ENCODE measurements around the gene DMXL2. TPM values are rescaled to one million over a fixed set of nuclear protein-coding genes. Genes with fewer than 3 reads are reported as not detected.

DMXL2 gene
- total RNA-seq, 1 experiment from 2014 or later, result 37.3 TPM

DNA sequence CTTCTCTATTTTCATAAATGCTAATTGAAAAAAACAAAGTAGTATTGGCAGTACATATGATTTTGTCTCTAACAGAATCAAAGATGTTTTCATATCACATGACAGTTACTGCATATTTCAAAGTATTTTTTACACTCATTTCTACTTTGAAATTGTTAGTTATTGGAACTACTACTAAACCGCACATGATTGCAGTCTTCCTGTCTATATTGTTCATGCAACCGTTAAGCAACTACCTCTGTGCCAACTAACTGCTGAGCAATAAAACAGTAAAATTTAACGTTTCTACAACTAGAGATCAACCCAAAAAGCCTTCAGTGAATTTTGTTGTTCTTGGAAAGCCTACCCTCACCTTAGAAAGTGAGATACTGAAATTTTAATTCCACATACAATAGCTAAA, 64.2 kb downstream of the DMXL2 start:
- in situ Hi-C loops (cut with HindIII; ENCODE audit: low pct_unique_long_range_greater_than_20kb, low sequenced_read_pairs), result no loop called here
- CTCF ChIA-PET, result no interaction called here

DNA sequence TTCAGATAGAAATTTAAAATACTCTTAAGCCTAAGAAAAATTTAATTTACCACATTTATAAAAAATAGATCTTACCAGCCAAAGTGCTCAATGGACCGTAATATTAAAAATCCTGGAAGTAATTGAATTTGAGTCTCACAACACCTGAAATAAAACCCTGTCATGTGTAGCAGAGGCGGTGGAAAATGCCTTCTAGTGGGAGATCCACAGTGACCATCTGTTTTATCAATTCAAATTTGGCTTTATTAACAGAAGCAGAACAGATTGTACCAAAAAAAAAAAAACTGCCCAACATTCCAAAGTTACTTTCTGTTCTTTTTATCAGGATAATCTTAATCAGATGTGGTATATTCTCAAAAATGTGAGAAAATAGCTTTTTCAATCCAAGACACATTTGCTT, 71.7 kb downstream of the DMXL2 start:
- no peak for ATAC-seq
- no peaks in the 10 kb centered on the region for H3K27me3 ChIP-seq (ENCODE audit: control insufficient read depth, insufficient read depth, low read length)
- no TSS peak for BruUV-seq (replicated peaks)
- CTCF ChIA-PET, result no interaction called here
- H3K4me3 ChIP-seq (ENCODE audit: low read depth in 2 of 2, low read length in 2 of 2), result no peak overlapping the region
- no peaks in the 10 kb centered on the region; the same call in 1 of the 2 replicates for H3K36me3 ChIP-seq (ENCODE audit: control insufficient read depth, insufficient read depth, low read length)
- no peak for DNase-seq (ENCODE audit: low read depth, low spot score)
- no peak overlapping the region for H3K27ac ChIP-seq (ENCODE audit: low read length)
- in situ Hi-C loops (cut with HindIII; ENCODE audit: low pct_unique_long_range_greater_than_20kb, low sequenced_read_pairs) (no loop called here), intact Hi-C loops (cut with micrococcal nuclease; ENCODE audit: unreplicated experiment) (no loop called here)
- POLR2A ChIA-PET, result interaction anchor here (0.7 kb wide), 1 partner anchor 286 kb away, joined by 6 read pairs; no protein-coding TSS in a partner anchor
- no peaks in the 10 kb centered on the region for H3K4me1 ChIP-seq (ENCODE audit: control insufficient read depth, insufficient read depth, low read length)
- H3K9me3 ChIP-seq (ENCODE audit: control insufficient read depth, insufficient read depth, low read depth, low read length), result no peaks in the 10 kb centered on the region
- TF ChIP-seq, protein P1, sequence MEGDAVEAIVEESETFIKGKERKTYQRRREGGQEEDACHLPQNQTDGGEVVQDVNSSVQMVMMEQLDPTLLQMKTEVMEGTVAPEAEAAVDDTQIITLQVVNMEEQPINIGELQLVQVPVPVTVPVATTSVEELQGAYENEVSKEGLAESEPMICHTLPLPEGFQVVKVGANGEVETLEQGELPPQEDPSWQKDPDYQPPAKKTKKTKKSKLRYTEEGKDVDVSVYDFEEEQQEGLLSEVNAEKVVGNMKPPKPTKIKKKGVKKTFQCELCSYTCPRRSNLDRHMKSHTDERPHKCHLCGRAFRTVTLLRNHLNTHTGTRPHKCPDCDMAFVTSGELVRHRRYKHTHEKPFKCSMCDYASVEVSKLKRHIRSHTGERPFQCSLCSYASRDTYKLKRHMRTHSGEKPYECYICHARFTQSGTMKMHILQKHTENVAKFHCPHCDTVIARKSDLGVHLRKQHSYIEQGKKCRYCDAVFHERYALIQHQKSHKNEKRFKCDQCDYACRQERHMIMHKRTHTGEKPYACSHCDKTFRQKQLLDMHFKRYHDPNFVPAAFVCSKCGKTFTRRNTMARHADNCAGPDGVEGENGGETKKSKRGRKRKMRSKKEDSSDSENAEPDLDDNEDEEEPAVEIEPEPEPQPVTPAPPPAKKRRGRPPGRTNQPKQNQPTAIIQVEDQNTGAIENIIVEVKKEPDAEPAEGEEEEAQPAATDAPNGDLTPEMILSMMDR (IDR thresholded peaks at IDR 0.05), result no peak
- no peak for TF ChIP-seq SIN3A (IDR thresholded peaks at IDR 0.05; ENCODE audit: borderline replicate concordance, insufficient read depth, low read depth, low read length)
- no peak for TF ChIP-seq TCF7L2 (IDR thresholded peaks at IDR 0.05; ENCODE audit: low read depth, low read length)
- TF ChIP-seq, protein P2, sequence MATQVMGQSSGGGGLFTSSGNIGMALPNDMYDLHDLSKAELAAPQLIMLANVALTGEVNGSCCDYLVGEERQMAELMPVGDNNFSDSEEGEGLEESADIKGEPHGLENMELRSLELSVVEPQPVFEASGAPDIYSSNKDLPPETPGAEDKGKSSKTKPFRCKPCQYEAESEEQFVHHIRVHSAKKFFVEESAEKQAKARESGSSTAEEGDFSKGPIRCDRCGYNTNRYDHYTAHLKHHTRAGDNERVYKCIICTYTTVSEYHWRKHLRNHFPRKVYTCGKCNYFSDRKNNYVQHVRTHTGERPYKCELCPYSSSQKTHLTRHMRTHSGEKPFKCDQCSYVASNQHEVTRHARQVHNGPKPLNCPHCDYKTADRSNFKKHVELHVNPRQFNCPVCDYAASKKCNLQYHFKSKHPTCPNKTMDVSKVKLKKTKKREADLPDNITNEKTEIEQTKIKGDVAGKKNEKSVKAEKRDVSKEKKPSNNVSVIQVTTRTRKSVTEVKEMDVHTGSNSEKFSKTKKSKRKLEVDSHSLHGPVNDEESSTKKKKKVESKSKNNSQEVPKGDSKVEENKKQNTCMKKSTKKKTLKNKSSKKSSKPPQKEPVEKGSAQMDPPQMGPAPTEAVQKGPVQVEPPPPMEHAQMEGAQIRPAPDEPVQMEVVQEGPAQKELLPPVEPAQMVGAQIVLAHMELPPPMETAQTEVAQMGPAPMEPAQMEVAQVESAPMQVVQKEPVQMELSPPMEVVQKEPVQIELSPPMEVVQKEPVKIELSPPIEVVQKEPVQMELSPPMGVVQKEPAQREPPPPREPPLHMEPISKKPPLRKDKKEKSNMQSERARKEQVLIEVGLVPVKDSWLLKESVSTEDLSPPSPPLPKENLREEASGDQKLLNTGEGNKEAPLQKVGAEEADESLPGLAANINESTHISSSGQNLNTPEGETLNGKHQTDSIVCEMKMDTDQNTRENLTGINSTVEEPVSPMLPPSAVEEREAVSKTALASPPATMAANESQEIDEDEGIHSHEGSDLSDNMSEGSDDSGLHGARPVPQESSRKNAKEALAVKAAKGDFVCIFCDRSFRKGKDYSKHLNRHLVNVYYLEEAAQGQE (IDR thresholded peaks at IDR 0.05; ENCODE audit: insufficient read depth in 1 of 2, low read depth in 2 of 2, low read length in 1 of 2), result no peak
- no peak for TF ChIP-seq POLR2AphosphoS5 (IDR thresholded peaks at IDR 0.05; ENCODE audit: low read depth, low read length)

More for the DNA sequence above, 64.2 kb downstream of the DMXL2 start:
- DNase-seq (ENCODE audit: low read depth, low spot score) (no peak), ATAC-seq (no peak)
- intact Hi-C loops (cut with micrococcal nuclease; ENCODE audit: unreplicated experiment), result no loop called here
- no peak for TF ChIP-seq SIN3A (IDR thresholded peaks at IDR 0.05; ENCODE audit: borderline replicate concordance, insufficient read depth, low read depth, low read length)
- TF ChIP-seq POLR2AphosphoS5 (IDR thresholded peaks at IDR 0.05; ENCODE audit: low read depth, low read length), result no peak
- TF ChIP-seq, protein P2 (IDR thresholded peaks at IDR 0.05; ENCODE audit: insufficient read depth in 1 of 2, low read depth in 2 of 2, low read length in 1 of 2), result no peak
- TF ChIP-seq TCF7L2 (IDR thresholded peaks at IDR 0.05; ENCODE audit: low read depth, low read length), result no peak
- TF ChIP-seq, protein P1 (IDR thresholded peaks at IDR 0.05), result no peak
- Histone ChIP-seq H3K36me3 (ENCODE audit: control insufficient read depth, insufficient read depth, low read length) (no peaks in the 10 kb centered on the region), H3K27me3 (ENCODE audit: control insufficient read depth, insufficient read depth, low read length) (no peaks in the 10 kb centered on the region), H3K4me1 (ENCODE audit: control insufficient read depth, insufficient read depth, low read length) (no peaks in the 10 kb centered on the region), H3K9me3 (ENCODE audit: control insufficient read depth, insufficient read depth, low read depth, low read length) (no peaks in the 10 kb centered on the region), H3K27ac (ENCODE audit: low read length) (no peak overlapping the region), H3K4me3 (ENCODE audit: low read depth in 2 of 2, low read length in 2 of 2) (no peak overlapping the region)
- POLR2A ChIA-PET, result no interaction called here
- no TSS peak for BruUV-seq (replicated peaks)

Measured in Panc1 (cell line).